C4-2B (cell line): ENCODE results near the gene COL13A1.
A peak's percentile ranks its signal among the peaks of the same experiment; 100 is the strongest.

ENCODE experiments used
- H3K27ac ChIP-seq: fragments of 450-650 bp; 2 replicates; pipeline ENCODE4 v1.5.1; 2017
- CTCF ChIP-seq: fragments of 450-650 bp; conservative IDR thresholded peaks from 2 replicates; pipeline ENCODE4 v1.5.1; 2017; ENCODE audit warnings: mild to moderate bottlenecking
- ZFX ChIP-seq: fragments of 450-650 bp; IDR thresholded peaks from 2 replicates; pipeline ENCODE4 v1.6.1; 2017

The COL13A1 gene

GRCh38 chr10:69866688-69867461 is 65.2 kb downstream of the COL13A1 start:
- no peak overlapping the region for H3K27ac ChIP-seq
- TF ChIP-seq ZFX (no peak), CTCF (no peak)

GRCh38 chr10:69867699-69868558 is 66.2 kb downstream of the COL13A1 start:
- TF ChIP-seq CTCF (no peak), ZFX (no peak)
- no peak overlapping the region for H3K27ac ChIP-seq

- H3K27ac ChIP-seq, result peak overlapping the region; percentile 10; the same call in 1 of the 2 replicates
- TF ChIP-seq CTCF (no peak), ZFX (no peak)
Observed at GRCh38 chr10:69868821-69869220, 67.1 kb downstream of the COL13A1 start.

GRCh38 chr10:69869291-69869961 is 67.7 kb downstream of the COL13A1 start:
- TF ChIP-seq CTCF (no peak), ZFX (no peak)
- H3K27ac ChIP-seq, result peak overlapping the region; percentile 10; the same call in 1 of the 2 replicates

- TF ChIP-seq ZFX (no peak), CTCF (no peak)
- no peak overlapping the region for H3K27ac ChIP-seq
Observed at GRCh38 chr10:69870591-69870990, 68.9 kb downstream of the COL13A1 start.

- TF ChIP-seq CTCF (no peak), ZFX (no peak)
- H3K27ac ChIP-seq, result no peak overlapping the region
Observed at GRCh38 chr10:69871074-69871473, 69.4 kb downstream of the COL13A1 start.

GRCh38 chr10:69872323-69872722 is 70.6 kb downstream of the COL13A1 start:
- TF ChIP-seq ZFX, result no peak
- TF ChIP-seq CTCF, result no peak
- H3K27ac ChIP-seq, result no peak overlapping the region
